Suprapubic skin (tissue), 4 donors: Measurements from ENCODE around the gene CCNI. TPM values are rescaled to one million over a fixed set of nuclear protein-coding genes. Genes with fewer than 3 reads are reported as not detected.

Source experiments
- DNase-seq, 2 donors: peaks; one replicate each; pipeline ENCODE4 v3.0.0-alpha.2; 2019; ENCODE audit warnings: low spot score in 2 of 2
- H3K27ac ChIP-seq: fragments of 200-600 bp; sonication (generic); one replicate; pipeline ENCODE4 v1.5.1; 2019
- H3K27me3 ChIP-seq: fragments of 200-600 bp; sonication (generic); one replicate; pipeline ENCODE4 v1.5.1; 2019
- H3K36me3 ChIP-seq: fragments of 200-600 bp; sonication (generic); one replicate; pipeline ENCODE4 v1.5.1; 2019
- H3K4me1 ChIP-seq: fragments of 200-600 bp; sonication (generic); one replicate; pipeline ENCODE4 v1.5.1; 2019
- H3K4me3 ChIP-seq: fragments of 200-600 bp; sonication (generic); one replicate; pipeline ENCODE4 v1.5.1; 2019; ENCODE audit warnings: mild to moderate bottlenecking
- H3K9me3 ChIP-seq: fragments of 200-600 bp; sonication (generic); one replicate; pipeline ENCODE4 v1.5.1; 2019
- CTCF ChIP-seq, 2 donors: fragments of 200-600 bp in 1 of 2; fragments of 450-650 bp in 1 of 2; sonication (generic) in 1 of 2; IDR thresholded peaks; one replicate each; pipeline ENCODE4 v1.5.1; 2016 to 2019; ENCODE audit warnings: antibody characterized with exemption in 2 of 2, mild to moderate bottlenecking in 1 of 2, moderate library complexity in 1 of 2
- EP300 ChIP-seq: sonication (generic); formaldehyde crosslinking; IDR thresholded peaks from one replicate; pipeline ENCODE4 v1.6.1; 2017; ENCODE audit warnings: antibody characterized with exemption
- POLR2A ChIP-seq, 2 donors: fragments of 450-650 bp; IDR thresholded peaks; one replicate each; pipeline ENCODE4 v1.6.1; 2017; ENCODE audit warnings: antibody characterized with exemption in 2 of 2, mild to moderate bottlenecking in 2 of 2, moderate library complexity in 2 of 2
- POLR2AphosphoS5 ChIP-seq, 3 donors: sonication (generic); formaldehyde crosslinking; IDR thresholded peaks; one replicate each; pipeline ENCODE4 v1.6.1; 2017; ENCODE audit warnings: antibody characterized with exemption in 3 of 3
- WGBS: methylation state at CpG from one replicate; pipeline ENCODE4 v1.1.5; 2018; 5-methylcytosine and 5-hydroxymethylcytosine counted together
- total RNA-seq, 4 donors: library from RNA; depleted of rRNA; stranded (reverse); fragments of >200 nt; gene quantifications; one replicate each; pipeline ENCODE4 v1.1.0, GENCODE V29; 2016

The CCNI gene
- total RNA-seq, 4 donors from 2014 or later, result 166 to 256 (median 207) TPM

GRCh38 chr4:77065382-77065781 is 10.4 kb downstream of the CCNI start:
- 93% methylated on average over 1 of the region's 1 CpG for WGBS
- no peaks in the 10 kb centered on the region for H3K27me3 ChIP-seq
- peaks cover 41% of the 10 kb centered on the region for H3K36me3 ChIP-seq
- no peaks in the 10 kb centered on the region for H3K9me3 ChIP-seq
- no peak overlapping the region for H3K4me3 ChIP-seq
- TF ChIP-seq EP300, result no peak
- TF ChIP-seq POLR2A (IDR thresholded peaks at IDR 0.05), result no peak
- TF ChIP-seq POLR2AphosphoS5 (IDR thresholded peaks at IDR 0.05), result no peak
- no peak overlapping the region for H3K27ac ChIP-seq
- no peak for DNase-seq
- H3K4me1 ChIP-seq, result peaks cover 14% of the 10 kb centered on the region

GRCh38 chr4:77062856-77063255 is 12.9 kb downstream of the CCNI start:
- H3K36me3 ChIP-seq, result peaks cover 50% of the 10 kb centered on the region
- H3K27ac ChIP-seq, result no peak overlapping the region
- peaks cover 6% of the 10 kb centered on the region for H3K4me1 ChIP-seq
- no peak for DNase-seq
- H3K27me3 ChIP-seq, result no peaks in the 10 kb centered on the region
- no peaks in the 10 kb centered on the region for H3K9me3 ChIP-seq
- H3K4me3 ChIP-seq, result no peak overlapping the region
- TF ChIP-seq POLR2AphosphoS5 (IDR thresholded peaks at IDR 0.05), result no peak
- TF ChIP-seq EP300, result no peak
- no peak for TF ChIP-seq CTCF (IDR thresholded peaks at IDR 0.05)
- TF ChIP-seq POLR2A (IDR thresholded peaks at IDR 0.05), result no peak

- Histone ChIP-seq H3K9me3 (no peaks in the 10 kb centered on the region), H3K4me3 (no peak overlapping the region), H3K27ac (peak overlapping the region; percentile 0), H3K27me3 (no peaks in the 10 kb centered on the region), H3K36me3 (peaks cover 61% of the 10 kb centered on the region), H3K4me1 (peaks cover 9% of the 10 kb centered on the region)
- DNase-seq, result no peak
- 90% methylated on average over 3 of the region's 3 CpGs for WGBS
- TF ChIP-seq CTCF (IDR thresholded peaks at IDR 0.05), result peak; percentile 8 to 30
- no peak for TF ChIP-seq POLR2A (IDR thresholded peaks at IDR 0.05)
These were observed 23.4 kb downstream of the CCNI start for GRCh38 chr4:77052352-77052751.

GRCh38 chr4:77050962-77051361 is 24.8 kb downstream of the CCNI start:
- H3K9me3 ChIP-seq, result no peaks in the 10 kb centered on the region
- DNase-seq, result no peak
- no peaks in the 10 kb centered on the region for H3K27me3 ChIP-seq
- peaks cover 9% of the 10 kb centered on the region for H3K4me1 ChIP-seq
- H3K27ac ChIP-seq, result no peak overlapping the region
- no peak for TF ChIP-seq POLR2AphosphoS5 (IDR thresholded peaks at IDR 0.05)
- no peak for TF ChIP-seq CTCF (IDR thresholded peaks at IDR 0.05)
- TF ChIP-seq EP300, result no peak
- no peak for TF ChIP-seq POLR2A (IDR thresholded peaks at IDR 0.05)
- H3K4me3 ChIP-seq, result no peak overlapping the region
- 77% methylated on average over 3 of the region's 3 CpGs for WGBS
- H3K36me3 ChIP-seq, result peaks cover 57% of the 10 kb centered on the region

- TF ChIP-seq CTCF (IDR thresholded peaks at IDR 0.05) (peak in 1 of 2 donors; percentile 33), EP300 (no peak)
- H3K36me3 ChIP-seq, result peaks cover 32% of the 10 kb centered on the region
These were observed 28.8 kb downstream of the CCNI start for GRCh38 chr4:77047037-77047436.

GRCh38 chr4:77045490-77045889 is 30.3 kb downstream of the CCNI start:
- peaks cover 20% of the 10 kb centered on the region for H3K36me3 ChIP-seq
- WGBS, result 70% methylated on average over 4 of the region's 4 CpGs
- no peak overlapping the region for H3K4me3 ChIP-seq
- H3K27ac ChIP-seq, result no peak overlapping the region
- no peak for DNase-seq
- TF ChIP-seq EP300, result no peak
- no peak for TF ChIP-seq CTCF (IDR thresholded peaks at IDR 0.05)
- no peak for TF ChIP-seq POLR2AphosphoS5 (IDR thresholded peaks at IDR 0.05)
- TF ChIP-seq POLR2A (IDR thresholded peaks at IDR 0.05), result no peak
- H3K27me3 ChIP-seq, result no peaks in the 10 kb centered on the region
- H3K9me3 ChIP-seq, result no peaks in the 10 kb centered on the region
- H3K4me1 ChIP-seq, result peaks cover 9% of the 10 kb centered on the region

More at GRCh38 chr4:77047037-77047436, 28.8 kb downstream of the CCNI start:
- no peaks in the 10 kb centered on the region for H3K27me3 ChIP-seq
- H3K27ac ChIP-seq, result no peak overlapping the region
- no peak overlapping the region for H3K4me3 ChIP-seq
- H3K9me3 ChIP-seq, result no peaks in the 10 kb centered on the region
- peaks cover 9% of the 10 kb centered on the region for H3K4me1 ChIP-seq
- no peak for DNase-seq
